NCI-H446 treated with DMSO at 0.1 percent for 48 hours (cell line): ENCODE results near the gene AKAP17A.
"Not testable (repeated sequence)": the region's sequence is repeated elsewhere in the genome, so short reads cannot be mapped to it uniquely, and the experiment has no call there.

Source experiments
- DNase-seq: peaks from one replicate; lab custom pipeline; 2025; lab: John Stamatoyannopoulos, UW

The AKAP17A gene

GRCh38 chrX:1602299-1602698 is 10.9 kb downstream of the AKAP17A start:
- no peak for DNase-seq

- no peak for DNase-seq
Observed at GRCh38 chrX:1606496-1606895, 15.1 kb downstream of the AKAP17A start.

- DNase-seq = no peak
Observed at GRCh38 chrX:1609311-1609710, 17.9 kb downstream of the AKAP17A start.

GRCh38 chrX:1609762-1610161 is 18.4 kb downstream of the AKAP17A start:
- no peak for DNase-seq

- DNase-seq = no peak
Observed at GRCh38 chrX:1610166-1610565, 18.8 kb downstream of the AKAP17A start.

GRCh38 chrX:1610736-1611135 is 19.3 kb downstream of the AKAP17A start:
- no peak for DNase-seq

- no peak for DNase-seq
Observed at GRCh38 chrX:1612641-1613286, 21.4 kb downstream of the AKAP17A start.

GRCh38 chrX:1614927-1615326 is 23.5 kb downstream of the AKAP17A start, which contains the start of gene ASMT:
ASMT (plus strand) TSS chrX:1615059; CDS start chrX:1615200, 141 bp downstream.
- no peak for DNase-seq

GRCh38 chrX:1618689-1619088 is 27.3 kb downstream of the AKAP17A start:
- DNase-seq = no peak

GRCh38 chrX:1623691-1624090 is 32.3 kb downstream of the AKAP17A start:
- DNase-seq = no peak

GRCh38 chrX:1624158-1624860 is 32.9 kb downstream of the AKAP17A start:
- DNase-seq = not testable (repeated sequence)

GRCh38 chrX:1624861-1625215 is 33.4 kb downstream of the AKAP17A start:
- not testable (repeated sequence) for DNase-seq

- DNase-seq = no peak
Observed at GRCh38 chrX:1629244-1629643, 37.8 kb downstream of the AKAP17A start.

GRCh38 chrX:1646009-1646408 is 54.6 kb downstream of the AKAP17A start:
- DNase-seq = no peak

GRCh38 chrX:1649621-1650020 is 58.2 kb downstream of the AKAP17A start:
- no peak for DNase-seq
